SU-DHL-6 (cell line): ENCODE measurements around the gene AADACL4.

Experiments
- CTCF ChIP-seq: fragments of 200-600 bp; sonication (generic); IDR thresholded peaks from one replicate; pipeline ENCODE4 v1.5.1; 2017; ENCODE audit warnings: antibody characterized with exemption, mild to moderate bottlenecking, low read length, moderate library complexity; ENCODE audit not compliant: insufficient read depth, poor library complexity, severe bottlenecking
- EZH2phosphoT487 ChIP-seq: fragments of 200-600 bp; sonication (generic), shearing (Covaris generic); conservative IDR thresholded peaks from 2 replicates; pipeline ENCODE4 v1.6.1; 2018; ENCODE audit warnings: mild to moderate bottlenecking, antibody characterized with exemption, low read length, moderate library complexity, mixed read lengths

DNA sequence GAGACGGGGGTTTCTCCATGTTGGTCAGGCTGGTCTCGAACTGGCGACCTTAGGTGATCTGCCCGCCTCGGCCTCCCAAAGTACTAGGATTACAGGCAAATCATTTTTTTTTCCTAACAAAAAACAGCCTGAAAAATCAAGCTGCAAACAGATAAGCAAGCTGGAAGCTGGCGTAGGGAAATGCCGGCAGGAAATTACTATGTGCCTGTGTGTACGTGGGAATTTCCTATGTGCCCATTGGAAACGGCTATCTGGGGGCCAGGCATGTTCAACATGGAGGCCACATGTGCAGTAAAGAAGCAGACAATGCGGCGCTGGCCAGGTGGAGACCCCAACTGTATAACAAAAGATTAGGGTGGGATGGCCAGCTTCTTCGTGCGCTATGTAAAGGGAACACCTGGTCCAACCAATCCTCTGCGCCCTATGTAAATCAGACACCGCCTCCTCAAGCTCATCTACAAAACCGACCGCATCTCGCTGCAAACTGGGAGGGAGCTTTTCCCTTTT is 9.1 kb upstream of the AADACL4 start:
- TF ChIP-seq CTCF = no peak
- no peak for TF ChIP-seq EZH2phosphoT487
